ENCODE measurements around the gene MORF4L1. TPM values are rescaled to one million over a fixed set of nuclear protein-coding genes. Genes with fewer than 3 reads are reported as not detected.

Gene MORF4L1
- total RNA-seq, 4 donors from 2014 or later = 118 to 178 (median 141) TPM

DNA sequence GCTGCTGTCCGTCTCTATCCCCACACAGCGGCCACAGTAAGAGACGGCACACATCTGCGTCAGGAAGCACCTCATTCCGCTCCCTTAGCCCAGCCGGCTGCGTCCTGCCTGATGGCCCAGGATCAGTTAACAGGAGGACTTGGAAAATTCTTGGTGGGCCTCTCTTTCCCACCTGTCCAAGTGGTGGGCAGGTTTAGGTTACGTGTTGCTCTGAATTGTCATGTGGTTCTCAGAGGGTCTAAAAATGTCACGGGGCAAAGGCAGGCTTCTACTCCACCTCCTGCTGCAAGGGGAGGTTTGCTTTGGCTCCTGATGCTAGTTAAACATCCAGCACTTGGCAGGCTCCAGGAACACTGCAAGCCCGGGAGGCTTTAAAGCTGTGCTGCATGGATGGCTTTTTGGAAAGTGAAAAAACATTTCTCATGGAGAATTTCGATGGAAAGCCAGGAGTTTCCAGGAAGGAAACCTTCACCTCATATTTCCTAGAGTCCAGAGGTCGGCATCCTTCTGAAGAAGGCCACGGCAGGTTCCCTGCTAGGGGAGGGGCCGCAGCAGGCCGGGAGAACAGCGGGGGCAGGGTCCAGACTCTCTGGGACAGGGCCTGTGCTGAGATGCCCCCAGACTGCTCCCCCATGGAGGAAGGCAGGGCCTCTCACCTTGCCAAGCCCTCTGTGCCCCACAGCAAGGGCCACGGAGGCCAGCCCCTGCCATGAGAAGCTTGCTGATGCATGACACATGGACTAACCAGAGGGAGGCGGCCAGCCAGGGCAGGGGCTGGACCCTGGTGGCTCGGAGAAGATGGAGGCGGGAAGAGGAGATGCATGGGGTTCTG lies 61.3 kb downstream of the MORF4L1 start:
- intact Hi-C loops (cut with DNase I; ENCODE audit: low total_unique reads) = no loop called here
- no peak for DNase-seq (ENCODE audit: low spot score in 2 of 2)
- WGBS, 2 donors = 44 to 45% methylated on average over 20 of the region's 20 CpGs
- H3K4me3 ChIP-seq (ENCODE audit: low read depth, poor library complexity, severe bottlenecking) = no peak overlapping the region
- no peak for TF ChIP-seq POLR2A (IDR thresholded peaks at IDR 0.05)
- TF ChIP-seq, protein P1, sequence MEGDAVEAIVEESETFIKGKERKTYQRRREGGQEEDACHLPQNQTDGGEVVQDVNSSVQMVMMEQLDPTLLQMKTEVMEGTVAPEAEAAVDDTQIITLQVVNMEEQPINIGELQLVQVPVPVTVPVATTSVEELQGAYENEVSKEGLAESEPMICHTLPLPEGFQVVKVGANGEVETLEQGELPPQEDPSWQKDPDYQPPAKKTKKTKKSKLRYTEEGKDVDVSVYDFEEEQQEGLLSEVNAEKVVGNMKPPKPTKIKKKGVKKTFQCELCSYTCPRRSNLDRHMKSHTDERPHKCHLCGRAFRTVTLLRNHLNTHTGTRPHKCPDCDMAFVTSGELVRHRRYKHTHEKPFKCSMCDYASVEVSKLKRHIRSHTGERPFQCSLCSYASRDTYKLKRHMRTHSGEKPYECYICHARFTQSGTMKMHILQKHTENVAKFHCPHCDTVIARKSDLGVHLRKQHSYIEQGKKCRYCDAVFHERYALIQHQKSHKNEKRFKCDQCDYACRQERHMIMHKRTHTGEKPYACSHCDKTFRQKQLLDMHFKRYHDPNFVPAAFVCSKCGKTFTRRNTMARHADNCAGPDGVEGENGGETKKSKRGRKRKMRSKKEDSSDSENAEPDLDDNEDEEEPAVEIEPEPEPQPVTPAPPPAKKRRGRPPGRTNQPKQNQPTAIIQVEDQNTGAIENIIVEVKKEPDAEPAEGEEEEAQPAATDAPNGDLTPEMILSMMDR (IDR thresholded peaks at IDR 0.05) = no peak

DNA sequence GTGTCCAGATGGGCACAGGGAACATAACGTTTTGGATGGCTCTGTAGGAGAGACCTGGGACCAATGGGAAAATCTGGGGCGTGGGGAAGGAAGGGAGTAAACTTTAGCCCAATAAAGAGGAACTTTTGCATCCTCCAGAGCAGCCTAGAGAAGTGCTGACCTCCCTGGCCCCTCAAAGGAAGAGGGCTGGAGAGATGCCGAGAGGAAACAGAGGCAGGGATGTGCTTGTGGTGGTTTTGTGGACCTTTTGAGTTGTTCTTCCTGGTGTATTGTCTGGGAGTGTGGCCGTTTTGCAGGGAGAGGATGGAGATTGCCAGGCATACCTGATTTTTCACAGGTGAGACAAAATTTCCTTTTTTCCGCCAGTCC lies 61.9 kb downstream of the MORF4L1 start:
- WGBS, 2 donors = 66 to 67% methylated on average over 5 of the region's 5 CpGs
- intact Hi-C loops (cut with DNase I; ENCODE audit: low total_unique reads) = no loop called here
- no peak for TF ChIP-seq POLR2A (IDR thresholded peaks at IDR 0.05)
- TF ChIP-seq, protein P1 (IDR thresholded peaks at IDR 0.05) = no peak
- no peak overlapping the region for H3K4me3 ChIP-seq (ENCODE audit: low read depth, poor library complexity, severe bottlenecking)
- DNase-seq (ENCODE audit: low spot score in 2 of 2) = no peak

DNA sequence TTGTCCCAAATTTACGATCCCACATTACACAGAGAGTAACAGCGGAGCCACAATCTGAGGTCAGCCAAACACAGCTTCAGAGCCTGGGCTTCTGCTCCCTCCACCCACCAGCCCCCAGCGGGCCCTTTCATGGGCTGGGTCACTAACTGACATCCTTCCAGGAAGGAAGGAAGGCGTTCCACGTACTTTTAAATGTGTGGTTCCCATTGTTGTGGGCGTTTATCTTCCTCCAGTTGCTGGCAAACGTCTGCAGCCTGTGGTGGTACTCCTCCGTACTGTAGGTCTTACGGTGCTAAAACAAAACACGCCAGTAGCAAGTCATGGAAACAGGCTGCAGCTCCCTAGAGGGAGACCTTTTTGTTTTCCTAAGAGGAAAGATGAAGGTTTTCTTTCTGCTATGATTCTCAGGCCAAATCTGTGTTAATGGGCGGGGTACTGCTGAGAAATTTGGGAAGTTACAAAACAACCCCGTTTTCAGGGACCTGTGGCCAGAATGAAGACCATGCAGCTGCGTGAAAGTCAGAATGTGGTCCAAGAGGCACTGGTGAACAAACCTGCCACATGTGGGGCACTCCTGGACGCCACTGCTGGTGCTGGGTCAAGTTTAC lies 64.5 kb downstream of the MORF4L1 start:
- intact Hi-C loops (cut with DNase I; ENCODE audit: low total_unique reads) = no loop called here

DNA sequence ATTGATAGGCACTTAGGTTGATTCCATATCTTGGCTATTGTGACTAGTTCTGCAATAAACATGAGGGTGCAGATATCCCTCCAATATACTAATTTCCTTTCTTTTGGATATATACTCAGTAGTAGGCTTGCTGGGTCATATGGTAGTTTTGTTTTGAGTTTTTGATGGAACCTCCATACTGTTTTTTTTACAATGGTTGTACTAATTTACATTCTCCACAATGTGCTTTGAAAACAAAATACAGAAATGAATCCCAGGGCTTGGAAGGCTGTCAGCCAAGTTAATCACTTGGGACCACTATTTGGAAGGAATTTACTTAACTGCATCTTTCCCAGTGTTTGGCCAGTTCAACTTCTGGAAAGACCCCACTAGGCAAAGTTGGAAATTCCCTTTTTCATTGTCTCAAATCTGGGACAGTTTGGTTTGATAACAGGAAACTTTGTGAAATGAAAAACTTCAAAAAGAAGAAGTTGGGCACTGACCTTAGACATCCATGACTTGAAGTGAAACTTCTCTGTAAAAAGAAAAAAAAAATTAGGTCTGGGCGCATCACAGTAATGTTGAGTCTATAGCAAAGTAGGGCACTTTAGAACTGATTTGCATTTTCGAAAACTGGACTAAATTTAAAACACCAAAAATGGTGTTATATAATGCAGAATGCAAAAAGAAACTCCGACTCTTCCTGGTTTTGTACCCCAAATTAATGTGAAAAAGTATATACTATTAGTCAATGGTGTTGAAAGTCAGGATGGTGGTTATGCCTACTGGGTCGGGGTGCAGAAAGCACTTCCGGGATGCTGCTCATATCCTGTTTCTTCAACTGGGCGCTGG lies 66.2 kb downstream of the MORF4L1 start:
- H3K4me3 ChIP-seq (ENCODE audit: low read depth, poor library complexity, severe bottlenecking) = no peak overlapping the region
- WGBS, 2 donors = 67 to 75% methylated on average over 6 of the region's 6 CpGs
- TF ChIP-seq, protein P1 (IDR thresholded peaks at IDR 0.05) = no peak
- TF ChIP-seq POLR2A (IDR thresholded peaks at IDR 0.05) = no peak
- intact Hi-C loops (cut with DNase I; ENCODE audit: low total_unique reads) = no loop called here
- DNase-seq (ENCODE audit: low spot score in 2 of 2) = no peak

More for the DNA sequence above, 64.5 kb downstream of the MORF4L1 start:
- H3K4me3 ChIP-seq (ENCODE audit: low read depth, poor library complexity, severe bottlenecking) = no peak overlapping the region
- 62 to 73% methylated on average over 14 of the region's 14 CpGs for WGBS, 2 donors
- DNase-seq (ENCODE audit: low spot score in 2 of 2) = no peak
- TF ChIP-seq, protein P1 (IDR thresholded peaks at IDR 0.05) = no peak
- no peak for TF ChIP-seq POLR2A (IDR thresholded peaks at IDR 0.05)

DNA sequence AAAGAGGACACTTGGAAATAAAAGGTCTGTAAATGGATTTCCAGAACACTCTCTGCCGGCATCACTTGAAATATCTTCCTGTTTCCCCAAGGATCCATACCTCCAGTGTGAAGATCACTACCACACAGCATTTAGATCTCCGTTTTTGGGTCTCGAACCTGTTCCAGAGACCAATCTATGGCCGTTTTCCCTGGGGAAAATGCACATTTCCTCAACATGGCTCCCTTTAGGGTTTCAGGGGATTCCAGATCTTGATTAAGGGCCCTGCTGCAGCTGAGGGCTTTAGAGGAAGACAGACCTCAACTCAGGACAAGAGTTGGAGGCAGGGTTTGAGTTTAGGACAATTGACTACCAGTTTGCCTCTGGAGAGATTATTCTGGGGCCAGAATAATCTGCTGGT lies 70.1 kb downstream of the MORF4L1 start:
- 87 to 95% methylated on average over 4 of the region's 4 CpGs for WGBS, 2 donors
- DNase-seq (ENCODE audit: low spot score in 2 of 2) = no peak
- TF ChIP-seq, protein P1 (IDR thresholded peaks at IDR 0.05) = no peak
- TF ChIP-seq POLR2A (IDR thresholded peaks at IDR 0.05) = no peak
- intact Hi-C loops (cut with DNase I; ENCODE audit: low total_unique reads) = no loop called here
- no peak overlapping the region for H3K4me3 ChIP-seq (ENCODE audit: low read depth, poor library complexity, severe bottlenecking)
